Colonic mucosa (tissue), 4 donors: ENCODE measurements around the gene TRAF6. TPM values are rescaled to one million over a fixed set of nuclear protein-coding genes. Genes with fewer than 3 reads are reported as not detected.

Source experiments
- DNase-seq: peaks from one replicate; pipeline ENCODE4 v3.0.0-alpha.2; 2020
- H3K27ac ChIP-seq: fragments of 200-600 bp; one replicate; pipeline ENCODE4 v1.8.0; 2021
- H3K27me3 ChIP-seq: fragments of 200-600 bp; one replicate; pipeline ENCODE4 v1.8.0; 2021
- H3K36me3 ChIP-seq: fragments of 200-600 bp; one replicate; pipeline ENCODE4 v1.8.0; 2021
- H3K4me1 ChIP-seq: fragments of 200-600 bp; one replicate; pipeline ENCODE4 v1.8.0; 2021; ENCODE audit warnings: mild to moderate bottlenecking
- H3K4me3 ChIP-seq: fragments of 200-600 bp; one replicate; pipeline ENCODE4 v1.8.0; 2021
- H3K9ac ChIP-seq, 2 donors: one replicate each; pipeline ENCODE4 v1.7.0; 2013; ENCODE audit warnings: control low read depth in 2 of 2, low read depth in 2 of 2, low read length in 2 of 2
- H3K9me3 ChIP-seq: fragments of 200-600 bp; one replicate; pipeline ENCODE4 v1.8.0; 2021
- CTCF ChIP-seq: fragments of 200-600 bp; IDR thresholded peaks from one replicate; pipeline ENCODE4 v1.8.0; 2022; ENCODE audit warnings: antibody characterized with exemption, mild to moderate bottlenecking
- intact Hi-C: fragments of 100-400 bp; cut with DNase I; formaldehyde crosslinking; loops from one replicate; pipeline ENCODE4 v1.14.1; 2022
- total RNA-seq, 2 donors: library from RNA; stranded (reverse); fragmentation: NEBNext Ultra II Directional in 1 of 2; extraction: Animal tissue kit (Norgen Biotek cat#: 25700) in 1 of 2; gene quantifications; one replicate each; pipeline ENCODE4 v1.2.1, GENCODE V29; 2021
- donor health status: healthy.
- donor health status: DM: no; HTN: no; CAD: no.
- donor health status: DM: no; HTN: no; CAD: no.

The TRAF6 gene
- total RNA-seq, 2 donors from 2014 or later, result 9.5 to 18.3 TPM

DNA sequence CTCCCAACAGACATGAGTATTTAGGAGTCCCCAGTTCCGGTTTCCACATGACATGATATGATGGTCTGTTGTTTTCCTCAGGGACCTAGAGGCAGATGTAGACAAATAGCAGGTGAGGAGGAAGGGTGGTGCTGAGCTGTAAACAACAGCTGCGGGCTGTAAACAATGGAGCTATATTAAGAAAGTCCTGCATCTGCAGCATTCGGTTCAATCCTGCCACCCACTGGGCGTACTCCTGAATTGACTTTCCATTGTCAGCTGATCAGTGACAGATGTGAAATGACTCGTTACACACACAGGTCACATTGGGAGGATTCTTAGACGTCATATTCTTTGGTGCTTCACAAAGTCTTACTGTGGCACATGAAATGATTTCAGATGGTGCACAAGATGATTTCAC lies 30.9 kb upstream of the TRAF6 start:
- H3K27ac ChIP-seq, result no peak overlapping the region
- no peaks in the 10 kb centered on the region for H3K9me3 ChIP-seq
- no peaks in the 10 kb centered on the region for H3K27me3 ChIP-seq
- no peak overlapping the region for H3K9ac ChIP-seq
- TF ChIP-seq CTCF, result peak; percentile 43
- peak; percentile 53 for DNase-seq
- no peaks in the 10 kb centered on the region for H3K4me1 ChIP-seq
- intact Hi-C loops, result no loop called here
- no peaks in the 10 kb centered on the region for H3K36me3 ChIP-seq
- no peak overlapping the region for H3K4me3 ChIP-seq

GRCh38 chr11:36534276-36534840 lies 24.3 kb upstream of the TRAF6 start:
- H3K4me3 ChIP-seq, result no peak overlapping the region
- intact Hi-C loops, result no loop called here
- H3K9ac ChIP-seq, result no peak overlapping the region
- no peaks in the 10 kb centered on the region for H3K27me3 ChIP-seq
- no peak for DNase-seq
- H3K27ac ChIP-seq, result no peak overlapping the region
- no peaks in the 10 kb centered on the region for H3K36me3 ChIP-seq
- H3K4me1 ChIP-seq, result no peaks in the 10 kb centered on the region
- no peak for TF ChIP-seq CTCF
- no peaks in the 10 kb centered on the region for H3K9me3 ChIP-seq

DNA sequence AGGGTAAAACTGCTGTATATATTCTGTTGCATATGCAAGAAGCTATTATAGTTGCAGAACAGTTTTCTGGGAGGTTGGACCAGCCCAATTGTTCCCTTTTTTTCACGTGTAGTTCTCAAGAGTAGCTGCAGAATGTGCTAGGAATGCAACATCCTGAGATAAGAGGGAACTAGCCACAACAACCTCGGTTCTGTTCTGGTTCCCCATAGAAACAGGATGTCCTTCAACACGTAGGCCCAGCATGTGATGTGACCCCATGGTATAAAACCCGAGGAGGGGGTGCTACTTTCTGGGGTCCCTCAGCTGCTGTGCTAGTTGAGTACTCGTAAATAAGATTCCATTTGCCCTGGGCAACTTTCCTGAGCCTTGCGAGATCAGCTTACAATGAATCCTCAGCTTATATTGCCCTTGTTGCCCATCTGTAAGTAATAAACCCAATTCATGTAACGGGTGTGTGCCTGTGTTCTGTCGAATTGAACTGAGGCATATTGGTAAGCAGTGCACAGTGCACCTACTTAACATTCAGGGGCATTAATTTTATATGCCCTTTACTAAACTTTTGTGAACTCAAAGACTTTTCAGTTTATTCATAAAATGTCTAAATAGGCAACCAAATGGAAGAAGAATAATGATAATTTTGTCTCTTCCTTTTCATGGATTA lies 23.0 kb upstream of the TRAF6 start:
- H3K27ac ChIP-seq, result no peak overlapping the region
- no peak overlapping the region for H3K9ac ChIP-seq
- no peaks in the 10 kb centered on the region for H3K36me3 ChIP-seq
- H3K4me1 ChIP-seq, result no peaks in the 10 kb centered on the region
- H3K27me3 ChIP-seq, result no peaks in the 10 kb centered on the region
- intact Hi-C loops, result no loop called here
- no peaks in the 10 kb centered on the region for H3K9me3 ChIP-seq
- no peak for TF ChIP-seq CTCF
- no peak for DNase-seq
- H3K4me3 ChIP-seq, result no peak overlapping the region

DNA sequence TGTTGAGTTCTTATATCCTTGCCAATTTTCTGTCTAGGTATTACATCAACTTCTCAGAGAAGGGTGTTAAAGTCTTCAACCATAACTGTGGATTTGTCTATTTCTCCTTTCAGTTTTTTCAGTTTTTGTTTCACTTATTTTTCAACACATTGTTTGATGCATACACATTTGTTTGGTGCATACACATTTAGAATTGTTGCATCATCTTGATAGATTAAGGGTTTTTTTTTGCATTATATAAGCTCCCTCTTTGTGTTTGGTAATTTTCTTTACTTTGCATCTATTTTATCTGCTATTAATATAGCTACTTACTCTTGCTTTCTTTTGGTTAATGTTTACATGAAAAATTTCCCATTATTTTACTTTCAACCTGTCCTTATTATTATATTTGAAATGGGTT lies 20.8 kb upstream of the TRAF6 start:
- Histone ChIP-seq H3K4me3 (no peak overlapping the region), H3K9me3 (no peaks in the 10 kb centered on the region), H3K4me1 (no peaks in the 10 kb centered on the region), H3K36me3 (no peaks in the 10 kb centered on the region), H3K27me3 (no peaks in the 10 kb centered on the region), H3K9ac (no peak overlapping the region), H3K27ac (no peak overlapping the region)
- no peak for DNase-seq
- intact Hi-C loops, result no loop called here
- TF ChIP-seq CTCF, result no peak

DNA sequence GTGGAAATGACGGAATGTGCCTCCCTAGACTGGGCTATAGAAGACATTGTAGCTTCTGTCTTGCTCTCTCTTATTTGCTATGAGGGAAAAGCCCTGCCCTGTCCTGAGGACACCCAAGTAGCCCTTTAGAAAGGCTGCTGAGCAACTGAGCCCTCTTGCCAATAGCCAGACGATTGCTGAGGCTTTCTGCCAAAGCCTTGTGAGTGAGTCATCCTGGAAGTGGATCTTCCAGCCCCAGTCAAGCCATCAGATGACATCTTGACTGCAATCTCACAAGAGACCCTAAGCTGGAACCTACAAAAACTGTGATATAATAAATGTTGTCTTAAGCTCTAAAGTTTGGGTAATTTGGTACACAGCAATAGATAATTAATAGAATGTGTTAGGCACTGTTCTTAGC lies 3.9 kb upstream of the TRAF6 start:
- Histone ChIP-seq H3K27ac (no peak overlapping the region), H3K4me1 (no peaks in the 10 kb centered on the region), H3K9me3 (no peaks in the 10 kb centered on the region), H3K4me3 (no peak overlapping the region), H3K9ac (no peak overlapping the region), H3K27me3 (no peaks in the 10 kb centered on the region), H3K36me3 (no peaks in the 10 kb centered on the region)
- no peak for TF ChIP-seq CTCF
- DNase-seq, result no peak
- intact Hi-C loops, result no loop called here
